Hepatocyte (in vitro differentiated cells): Measurements from ENCODE around the gene ERG. TPM values are rescaled to one million over a fixed set of nuclear protein-coding genes. Genes with fewer than 3 reads are reported as not detected.

ENCODE experiments used
- DNase-seq: peaks from one replicate; pipeline ENCODE4 v3.0.0-alpha.2; 2016; ENCODE audit warnings: low spot score
- H2AFZ ChIP-seq: fragments of 200-600 bp; sonication (generic); 2 replicates; pipeline ENCODE4 v1.6.0; 2016; ENCODE audit warnings: antibody characterized with exemption, mild to moderate bottlenecking
- H3K27ac ChIP-seq: fragments of 200-600 bp; sonication (generic); 2 replicates; pipeline ENCODE4 v1.5.1; 2016; ENCODE audit warnings: mild to moderate bottlenecking
- H3K27me3 ChIP-seq: fragments of 200-600 bp; sonication (generic); 2 replicates; pipeline ENCODE4 v1.6.1; 2016
- H3K36me3 ChIP-seq: fragments of 200-600 bp; sonication (generic); replicated peaks from 2 replicates; pipeline ENCODE4 v1.5.1; 2016; ENCODE audit warnings: low read depth; ENCODE audit not compliant: insufficient read depth
- H3K4me1 ChIP-seq: fragments of 200-600 bp; sonication (generic); 2 replicates; pipeline ENCODE4 v1.5.1; 2016; ENCODE audit warnings: mild to moderate bottlenecking, moderate library complexity; ENCODE audit not compliant: insufficient read depth
- H3K4me2 ChIP-seq: fragments of 200-600 bp; sonication (generic); 2 replicates; pipeline ENCODE4 v1.6.0; 2016
- H3K4me3 ChIP-seq: fragments of 200-600 bp; sonication (generic); 2 replicates; pipeline ENCODE4 v1.5.1; 2016; ENCODE audit warnings: mild to moderate bottlenecking
- H3K79me2 ChIP-seq: fragments of 200-600 bp; sonication (generic); 2 replicates; pipeline ENCODE4 v1.6.0; 2017; ENCODE audit warnings: mild to moderate bottlenecking
- H3K9me2 ChIP-seq: fragments of 200-600 bp; sonication (generic); replicated peaks from 2 replicates; pipeline ENCODE4 v1.6.0; 2017; ENCODE audit warnings: mild to moderate bottlenecking; ENCODE audit not compliant: insufficient read depth
- H3K9me3 ChIP-seq: fragments of 200-600 bp; sonication (generic); 2 replicates; pipeline ENCODE4 v1.5.1; 2016; ENCODE audit warnings: low read depth, mild to moderate bottlenecking
- H4K20me1 ChIP-seq: fragments of 200-600 bp; sonication (generic); 2 replicates; pipeline ENCODE4 v1.6.0; 2016; ENCODE audit warnings: mild to moderate bottlenecking; ENCODE audit not compliant: insufficient read depth, poor library complexity, severe bottlenecking
- CTCF ChIP-seq: fragments of 200-600 bp; sonication (generic); IDR thresholded peaks from 2 replicates; pipeline ENCODE4 v1.5.1; 2016; ENCODE audit warnings: antibody characterized with exemption, mild to moderate bottlenecking; ENCODE audit not compliant: poor library complexity
- EZH2 ChIP-seq: fragments of 200-600 bp; sonication (generic); IDR thresholded peaks from 2 replicates; pipeline ENCODE4 v1.6.1; 2016; ENCODE audit warnings: antibody characterized with exemption, mild to moderate bottlenecking, borderline replicate concordance
- EZH2phosphoT487 ChIP-seq: fragments of 200-600 bp; sonication (generic); IDR thresholded peaks from one replicate; pipeline ENCODE4 v1.6.1; 2018; ENCODE audit warnings: antibody characterized with exemption, mild to moderate bottlenecking, low read depth, moderate library complexity; ENCODE audit not compliant: unreplicated experiment, severe bottlenecking
- WGBS: methylation state at CpG from one replicate; pipeline ENCODE4 v1.1.6; 2016; ENCODE audit warnings: low lambda C conversion rate; ENCODE audit errors: missing lambda C conversion rate; 5-methylcytosine and 5-hydroxymethylcytosine counted together
- polyA plus RNA-seq: library from polyadenylated mRNA; unstranded; fragments of >200 nt; fragmentation: Nextera tagmentation; extraction: Ambion mirVana; gene quantifications from 2 replicates; pipeline ENCODE4 v1.2.1, GENCODE V29; 2016
- total RNA-seq: library from RNA; depleted of rRNA; stranded (reverse); fragments of >200 nt; gene quantifications from 2 replicates; pipeline ENCODE4 v1.2.3, GENCODE V29; 2014

ERG gene
- total and polyA plus RNA-seq, 2 experiments from 2014 or later: 2.5 to 5.1 TPM

- Histone ChIP-seq H4K20me1 (no peaks in the 10 kb centered on the region), H3K27ac (no peak overlapping the region), H3K4me2 (no peak overlapping the region), H3K9me2 (no peaks in the 10 kb centered on the region), H3K4me3 (no peak overlapping the region), H3K4me1 (no peaks in the 10 kb centered on the region), H3K9me3 (no peaks in the 10 kb centered on the region), H3K27me3 (no peaks in the 10 kb centered on the region), H2AFZ (no peak overlapping the region), H3K36me3 (no peaks in the 10 kb centered on the region), H3K79me2 (no peaks in the 10 kb centered on the region)
- DNase-seq: no peak
- TF ChIP-seq EZH2phosphoT487 (no peak), CTCF (no peak), EZH2 (no peak)
- WGBS: 66% methylated on average over 5 of the region's 5 CpGs
Measured at GRCh38 chr21:38531039-38531541, 32.8 kb upstream of the ERG start.

GRCh38 chr21:38527737-38528136 lies 29.5 kb upstream of the ERG start:
- peak; percentile 22 for DNase-seq
- Histone ChIP-seq H2AFZ (no peak overlapping the region), H3K4me2 (no peak overlapping the region), H3K79me2 (no peaks in the 10 kb centered on the region), H3K4me1 (no peaks in the 10 kb centered on the region), H4K20me1 (no peaks in the 10 kb centered on the region), H3K27me3 (peaks cover 4% of the 10 kb centered on the region), H3K36me3 (no peaks in the 10 kb centered on the region), H3K4me3 (no peak overlapping the region), H3K27ac (no peak overlapping the region), H3K9me3 (no peaks in the 10 kb centered on the region), H3K9me2 (no peaks in the 10 kb centered on the region)
- TF ChIP-seq CTCF: no peak
- TF ChIP-seq EZH2phosphoT487: no peak
- TF ChIP-seq EZH2: no peak
- 67% methylated on average over 8 of the region's 8 CpGs for WGBS

- peaks cover 4% of the 10 kb centered on the region for H3K27me3 ChIP-seq
- H3K27ac ChIP-seq: no peak overlapping the region
- H2AFZ ChIP-seq: no peak overlapping the region
- H3K4me3 ChIP-seq: no peak overlapping the region
- H3K9me3 ChIP-seq: no peaks in the 10 kb centered on the region
- H4K20me1 ChIP-seq: no peaks in the 10 kb centered on the region
- no peaks in the 10 kb centered on the region for H3K9me2 ChIP-seq
- H3K79me2 ChIP-seq: no peaks in the 10 kb centered on the region
- 84% methylated on average over 9 of the region's 9 CpGs for WGBS
- H3K4me1 ChIP-seq: no peaks in the 10 kb centered on the region
- DNase-seq: no peak
- H3K36me3 ChIP-seq: no peaks in the 10 kb centered on the region
- H3K4me2 ChIP-seq: no peak overlapping the region
- TF ChIP-seq CTCF (no peak), EZH2phosphoT487 (no peak), EZH2 (no peak)
Measured at GRCh38 chr21:38525454-38525853, 27.2 kb upstream of the ERG start.
